Prostate gland (tissue), 2 donors: ENCODE data around the gene SKIL. TPM values are rescaled to one million over a fixed set of nuclear protein-coding genes. Genes with fewer than 3 reads are reported as not detected.

Experiments
- DNase-seq: peaks from one replicate; pipeline ENCODE4 v3.0.0-alpha.2; 2019; ENCODE audit warnings: low spot score
- H3K27ac ChIP-seq, 2 donors: fragments of 200-600 bp; sonication (generic); 2 replicates each; pipeline ENCODE4 v1.5.1; 2017 to 2019
- H3K27me3 ChIP-seq: fragments of 200-600 bp; sonication (generic); replicated peaks from 2 replicates; pipeline ENCODE4 v1.5.1; 2019; ENCODE audit not compliant: insufficient read depth
- H3K36me3 ChIP-seq, 2 donors: fragments of 200-600 bp; sonication (generic); 1 replicate in 1 of 2; 2 replicates in 1 of 2; pipeline versions ENCODE4 v1.5.1 to v1.8.1; 2017 to 2019
- H3K4me1 ChIP-seq: fragments of 200-600 bp; sonication (generic); replicated peaks from 2 replicates; pipeline ENCODE4 v1.5.1; 2019
- H3K4me3 ChIP-seq, 2 donors: fragments of 200-600 bp; sonication (generic); 2 replicates each; pipeline ENCODE4 v1.5.1; 2017 to 2019
- H3K9me3 ChIP-seq: fragments of 200-600 bp; sonication (generic); 2 replicates; pipeline ENCODE4 v1.5.1; 2017
- POLR2A ChIP-seq: fragments of 450-650 bp; IDR thresholded peaks from one replicate; pipeline ENCODE4 v1.6.1; 2016; ENCODE audit warnings: antibody characterized with exemption, mild to moderate bottlenecking
- POLR2AphosphoS5 ChIP-seq: sonication (generic); formaldehyde crosslinking; IDR thresholded peaks from one replicate; pipeline ENCODE4 v1.6.1; 2017; ENCODE audit warnings: antibody characterized with exemption
- WGBS: methylation state at CpG from one replicate; pipeline ENCODE4 v1.1.5; 2018; 5-methylcytosine and 5-hydroxymethylcytosine counted together
- intact Hi-C: fragments of 100-400 bp; cut with DNase I; formaldehyde crosslinking; loops from one replicate; pipeline ENCODE4 v1.14.2; 2022
- total RNA-seq, 2 donors: library from RNA; depleted of rRNA; stranded (reverse); fragments of >200 nt; gene quantifications; one replicate each; pipeline ENCODE4 v1.1.0, GENCODE V29; 2016
- TF ChIP-seq, protein P1 (sequence below), 4 experiments: fragments of 200-600 bp in 2 of 4; fragments of 450-650 bp in 2 of 4; sonication (generic) in 2 of 4; IDR thresholded peaks; 1 replicate in 3 of 4; 2 replicates in 1 of 4; pipeline ENCODE4 v1.5.1; 2016 to 2019; ENCODE audit warnings: antibody characterized with exemption in 4 of 4, mild to moderate bottlenecking in 2 of 4, moderate library complexity in 2 of 4

SKIL gene
- total RNA-seq, 2 donors from 2014 or later, result 41.8 to 49.6 TPM

DNA sequence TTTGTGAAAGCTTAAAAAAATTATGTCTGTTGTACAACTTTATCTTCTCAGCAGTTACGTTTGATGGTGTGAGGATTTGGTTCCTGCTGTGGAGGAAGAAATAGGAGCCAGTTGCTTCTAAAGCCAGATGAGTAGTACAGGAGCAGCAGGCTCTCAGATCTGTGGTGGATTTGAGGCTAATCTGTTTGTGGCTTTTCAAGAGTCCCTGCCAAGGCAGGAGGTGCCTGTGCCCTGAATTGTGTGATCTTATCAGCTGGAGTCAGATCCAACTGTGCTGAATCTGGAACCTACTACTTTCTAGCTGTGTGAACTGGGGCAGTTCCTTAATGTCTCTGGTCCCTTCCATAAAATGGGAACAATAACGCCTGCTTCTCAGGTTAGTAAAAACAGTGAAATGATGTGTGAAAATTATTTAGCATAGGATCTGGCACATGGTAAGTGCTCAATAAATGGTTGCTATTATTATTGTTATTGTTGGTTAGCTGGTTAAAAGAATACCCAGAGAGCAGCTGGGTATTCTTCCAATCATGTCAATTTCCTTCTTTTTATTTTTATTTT lies 68.8 kb downstream of the SKIL start:
- no peaks in the 10 kb centered on the region for H3K4me1 ChIP-seq
- H3K4me3 ChIP-seq, result no peak overlapping the region
- no peaks in the 10 kb centered on the region for H3K9me3 ChIP-seq
- no peaks in the 10 kb centered on the region for H3K36me3 ChIP-seq
- intact Hi-C loops, result no loop called here
- DNase-seq, result no peak
- WGBS, result 57% methylated on average over 2 of the region's 2 CpGs
- TF ChIP-seq, protein P1, sequence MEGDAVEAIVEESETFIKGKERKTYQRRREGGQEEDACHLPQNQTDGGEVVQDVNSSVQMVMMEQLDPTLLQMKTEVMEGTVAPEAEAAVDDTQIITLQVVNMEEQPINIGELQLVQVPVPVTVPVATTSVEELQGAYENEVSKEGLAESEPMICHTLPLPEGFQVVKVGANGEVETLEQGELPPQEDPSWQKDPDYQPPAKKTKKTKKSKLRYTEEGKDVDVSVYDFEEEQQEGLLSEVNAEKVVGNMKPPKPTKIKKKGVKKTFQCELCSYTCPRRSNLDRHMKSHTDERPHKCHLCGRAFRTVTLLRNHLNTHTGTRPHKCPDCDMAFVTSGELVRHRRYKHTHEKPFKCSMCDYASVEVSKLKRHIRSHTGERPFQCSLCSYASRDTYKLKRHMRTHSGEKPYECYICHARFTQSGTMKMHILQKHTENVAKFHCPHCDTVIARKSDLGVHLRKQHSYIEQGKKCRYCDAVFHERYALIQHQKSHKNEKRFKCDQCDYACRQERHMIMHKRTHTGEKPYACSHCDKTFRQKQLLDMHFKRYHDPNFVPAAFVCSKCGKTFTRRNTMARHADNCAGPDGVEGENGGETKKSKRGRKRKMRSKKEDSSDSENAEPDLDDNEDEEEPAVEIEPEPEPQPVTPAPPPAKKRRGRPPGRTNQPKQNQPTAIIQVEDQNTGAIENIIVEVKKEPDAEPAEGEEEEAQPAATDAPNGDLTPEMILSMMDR (IDR thresholded peaks at IDR 0.05), result no peak
- TF ChIP-seq POLR2AphosphoS5, result no peak
- no peak for TF ChIP-seq POLR2A
- H3K27ac ChIP-seq, result no peak overlapping the region
- H3K27me3 ChIP-seq, result no peaks in the 10 kb centered on the region

GRCh38 chr3:170428095-170428494 lies 70.6 kb downstream of the SKIL start:
- DNase-seq, result no peak
- no peaks in the 10 kb centered on the region for H3K9me3 ChIP-seq
- no peak overlapping the region for H3K4me3 ChIP-seq
- H3K36me3 ChIP-seq, result no peaks in the 10 kb centered on the region
- no peaks in the 10 kb centered on the region for H3K27me3 ChIP-seq
- intact Hi-C loops, result no loop called here
- H3K4me1 ChIP-seq, result no peaks in the 10 kb centered on the region
- TF ChIP-seq, protein P1 (IDR thresholded peaks at IDR 0.05), result no peak
- no peak overlapping the region for H3K27ac ChIP-seq
- 69% methylated on average over 2 of the region's 2 CpGs for WGBS

- H3K4me3 ChIP-seq, result no peak overlapping the region
Observed at GRCh38 chr3:170429050-170429449, 71.5 kb downstream of the SKIL start.

DNA sequence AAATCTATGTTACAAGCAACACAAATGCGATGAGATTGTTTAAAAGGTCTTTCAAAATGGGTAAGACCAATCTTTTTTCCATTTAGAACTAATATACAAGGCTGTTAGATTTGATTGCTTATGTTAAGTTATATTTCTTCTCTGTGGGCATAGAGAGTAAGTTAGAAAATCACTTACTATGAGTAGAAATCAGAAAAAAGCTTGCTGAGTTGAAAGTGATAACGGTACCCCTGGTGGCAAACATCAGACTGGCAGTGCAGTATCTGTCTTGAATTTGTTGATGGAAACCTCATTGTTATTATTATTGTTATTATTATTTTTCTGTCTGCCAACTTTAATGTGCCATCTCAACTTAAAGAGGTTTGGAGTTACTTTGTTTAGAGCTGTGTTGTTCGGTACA lies 73.5 kb downstream of the SKIL start:
- 98% methylated on average over 3 of the region's 3 CpGs for WGBS

More at GRCh38 chr3:170429050-170429449, 71.5 kb downstream of the SKIL start:
- Histone ChIP-seq H3K36me3 (no peaks in the 10 kb centered on the region), H3K4me1 (no peaks in the 10 kb centered on the region), H3K27me3 (no peaks in the 10 kb centered on the region), H3K9me3 (no peaks in the 10 kb centered on the region), H3K27ac (no peak overlapping the region)
- whole genome bisulfite sequencing, result 44% methylated on average over 1 of the region's 1 CpG
- intact Hi-C loops, result no loop called here
- no peak for DNase-seq
- no peak for TF ChIP-seq POLR2A
- TF ChIP-seq, protein P1 (IDR thresholded peaks at IDR 0.05), result no peak
- TF ChIP-seq POLR2AphosphoS5, result no peak

GRCh38 chr3:170432416-170432815 lies 74.9 kb downstream of the SKIL start:
- Histone ChIP-seq H3K27ac (no peak overlapping the region), H3K4me1 (no peaks in the 10 kb centered on the region), H3K27me3 (no peaks in the 10 kb centered on the region), H3K9me3 (no peaks in the 10 kb centered on the region), H3K4me3 (no peak overlapping the region), H3K36me3 (no peaks in the 10 kb centered on the region)
- TF ChIP-seq POLR2AphosphoS5 (no peak), POLR2A (no peak)
- TF ChIP-seq, protein P1 (IDR thresholded peaks at IDR 0.05), result no peak
- no peak for DNase-seq
- WGBS, result 96% methylated on average over 14 of the region's 14 CpGs
- intact Hi-C loops, result no loop called here

More for the DNA sequence above, 73.5 kb downstream of the SKIL start:
- Histone ChIP-seq H3K4me3 (no peak overlapping the region), H3K27ac (no peak overlapping the region), H3K27me3 (no peaks in the 10 kb centered on the region), H3K9me3 (no peaks in the 10 kb centered on the region), H3K36me3 (no peaks in the 10 kb centered on the region), H3K4me1 (no peaks in the 10 kb centered on the region)
- no peak for TF ChIP-seq POLR2AphosphoS5
- TF ChIP-seq, protein P1 (IDR thresholded peaks at IDR 0.05), result no peak
- no peak for TF ChIP-seq POLR2A
- DNase-seq, result no peak
- intact Hi-C loops, result no loop called here
